HG03354 (cell line): ENCODE results near the gene SLC14A1.

Source experiments
- ATAC-seq: cut with Tn5 transposase; IDR thresholded peaks from one replicate; pipeline ENCODE4 v1.9.1; 2021; ENCODE audit warnings: mild to moderate bottlenecking; ENCODE audit not compliant: unreplicated experiment, poor library complexity, severe bottlenecking

SLC14A1 gene

DNA sequence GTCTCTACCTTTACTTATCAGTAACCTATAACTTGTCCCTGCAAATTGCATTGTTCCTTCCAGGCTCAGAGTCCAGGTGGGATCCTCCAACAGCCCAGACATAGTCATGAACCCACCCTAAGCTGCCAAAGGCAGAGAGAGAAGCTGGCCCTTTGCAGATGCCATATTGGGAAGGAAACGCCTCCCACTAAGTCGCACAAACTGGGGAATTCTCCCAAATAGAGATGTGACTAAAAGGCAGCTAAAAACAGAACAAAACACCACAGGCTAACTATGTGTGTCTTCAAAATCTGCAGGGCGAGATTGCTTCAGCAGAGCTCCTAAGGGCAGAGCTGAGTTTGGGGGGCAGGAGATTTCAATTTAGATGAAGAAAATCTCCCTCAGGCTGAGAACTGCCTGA, 63.0 kb downstream of the SLC14A1 start:
- ATAC-seq = no peak

DNA sequence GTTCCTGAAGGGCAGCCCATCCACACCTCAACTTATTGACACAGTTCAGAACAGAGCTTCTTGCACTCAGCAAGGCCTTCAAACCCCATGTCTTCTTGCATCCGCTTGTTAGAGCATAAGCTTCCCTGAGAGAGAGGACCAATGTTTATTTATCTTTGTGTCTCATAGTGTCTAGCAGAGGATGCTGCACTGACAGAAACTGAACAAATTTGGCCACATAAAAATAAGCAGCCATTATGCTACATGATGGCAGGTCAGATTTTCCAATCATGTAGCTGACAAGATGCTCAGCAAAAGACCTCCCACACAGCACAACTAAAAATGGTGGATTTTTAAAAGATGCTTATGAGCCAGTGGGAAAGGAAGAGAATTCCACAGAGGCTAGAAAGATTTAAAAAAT, 63.4 kb downstream of the SLC14A1 start:
- no peak for ATAC-seq

DNA sequence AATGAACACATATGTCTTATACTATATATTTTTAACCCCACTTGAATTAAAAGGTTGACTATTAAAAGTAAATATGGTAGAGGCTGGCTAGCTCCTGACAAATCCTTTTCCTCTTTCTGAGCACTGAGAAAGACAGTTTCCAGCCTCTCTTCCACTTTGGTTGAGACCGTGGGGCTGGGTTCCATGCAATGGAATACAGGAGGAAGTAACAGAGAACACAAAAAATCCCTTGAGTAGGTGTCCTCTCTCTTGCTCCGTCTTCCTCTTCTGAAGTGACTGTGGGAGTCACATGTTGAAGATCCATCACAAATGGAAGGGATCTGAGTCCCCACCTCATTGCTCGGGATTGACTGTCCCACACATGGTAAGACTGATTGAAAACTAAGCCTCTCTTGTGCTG, 64.9 kb downstream of the SLC14A1 start:
- no peak for ATAC-seq

DNA sequence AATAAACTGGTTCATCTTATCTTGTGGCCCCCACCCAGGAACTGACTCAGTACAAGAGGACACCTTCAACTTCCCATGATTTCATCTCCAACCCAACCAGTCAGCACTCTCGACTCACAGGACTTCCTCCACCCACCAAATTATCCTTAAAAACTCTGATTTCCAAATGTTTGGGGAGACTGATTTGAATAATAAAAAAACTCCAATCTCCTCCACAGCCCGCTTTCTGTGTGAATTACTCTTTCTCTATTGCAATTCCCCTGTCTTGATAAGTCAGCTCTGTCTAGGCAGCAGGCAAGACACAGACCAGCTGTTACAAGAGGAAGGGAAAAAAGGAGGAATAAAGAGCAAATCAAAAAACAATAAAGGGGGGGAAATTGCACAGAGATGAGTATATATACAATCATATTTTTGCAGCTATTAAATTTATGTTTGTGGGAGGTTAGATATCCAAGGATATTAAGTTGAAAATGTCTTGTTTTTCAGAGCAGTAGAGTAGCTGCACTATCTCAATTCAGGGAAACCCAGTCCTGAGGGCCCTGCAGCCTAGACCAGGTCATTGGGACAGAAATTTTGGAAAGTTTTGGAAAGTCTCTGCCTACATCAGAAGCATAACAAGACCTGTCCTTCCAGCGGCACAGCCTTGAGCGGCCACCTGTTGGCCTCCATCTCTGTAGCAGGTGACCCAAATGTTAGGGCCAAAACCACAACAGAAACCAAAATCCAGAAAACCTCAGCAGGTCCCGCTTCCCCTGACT, 68.7 kb downstream of the SLC14A1 start:
- no peak for ATAC-seq

DNA sequence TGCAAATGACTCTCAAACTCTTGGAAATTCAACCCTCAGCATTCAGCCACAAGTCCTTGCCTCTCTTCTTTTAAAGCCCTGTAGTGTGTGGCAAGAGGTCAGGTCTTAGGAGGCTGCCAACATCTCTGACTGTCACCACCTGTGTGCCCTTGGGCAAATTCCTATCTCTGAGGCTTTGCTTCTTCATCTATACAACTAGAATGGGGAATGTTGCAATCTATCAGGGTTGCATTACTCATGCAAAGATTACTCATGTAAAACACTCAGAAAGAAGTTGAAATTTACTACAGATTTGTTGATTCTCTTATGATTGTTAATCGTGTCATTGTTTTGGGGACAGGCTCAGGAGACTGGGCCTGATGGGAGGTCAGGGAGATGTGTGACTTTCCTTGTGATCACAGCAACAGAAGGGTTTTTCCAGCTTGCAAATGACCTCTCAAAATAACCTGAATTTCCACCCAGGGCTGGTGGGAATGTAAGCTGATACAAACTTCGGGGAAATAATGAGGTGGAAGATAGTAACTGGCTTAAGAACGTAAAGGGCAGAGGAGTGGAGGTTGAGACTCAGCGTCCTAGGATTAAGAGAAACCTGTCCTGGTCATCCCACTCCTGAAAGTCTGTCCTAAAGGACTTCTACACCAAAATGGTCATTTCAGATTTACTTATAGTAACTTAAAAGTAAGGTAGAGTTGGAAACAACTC, 69.4 kb downstream of the SLC14A1 start:
- no peak for ATAC-seq

DNA sequence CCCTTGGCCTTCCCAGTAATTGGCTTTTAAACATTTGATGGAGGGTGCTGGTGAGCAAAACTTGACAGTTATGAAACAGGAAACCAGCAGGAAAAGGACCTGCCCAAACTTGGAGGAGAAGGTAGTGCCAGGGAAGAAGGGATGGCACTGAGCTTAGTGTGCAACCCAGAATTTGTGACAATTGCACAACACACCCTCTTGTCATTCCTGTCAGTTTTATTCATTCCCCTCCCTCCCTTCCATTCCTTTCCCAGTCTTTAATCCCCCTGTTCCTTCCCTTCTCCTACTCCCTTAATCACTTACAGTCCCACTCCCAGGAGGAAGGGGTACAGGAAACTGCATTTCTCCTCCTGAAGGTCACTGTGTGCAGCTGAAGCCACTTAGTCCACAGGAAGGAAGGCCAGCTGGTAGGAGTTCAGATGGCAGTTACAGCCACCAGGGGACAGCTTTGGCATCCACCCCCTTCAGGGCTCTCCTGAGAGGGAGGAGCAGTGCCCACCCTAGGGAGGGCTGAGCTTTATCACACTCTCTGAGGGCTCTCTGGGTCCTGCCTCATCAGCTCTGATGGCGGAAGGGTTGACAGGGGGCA, 77.5 kb downstream of the SLC14A1 start:
- ATAC-seq = no peak
